ENCODE data around the gene UBR1.

The UBR1 gene

GRCh38 chr15:43107751-43108150 is 1.9 kb upstream of the UBR1 start:
- DNase-seq (ENCODE audit: low spot score), result no peak

DNA sequence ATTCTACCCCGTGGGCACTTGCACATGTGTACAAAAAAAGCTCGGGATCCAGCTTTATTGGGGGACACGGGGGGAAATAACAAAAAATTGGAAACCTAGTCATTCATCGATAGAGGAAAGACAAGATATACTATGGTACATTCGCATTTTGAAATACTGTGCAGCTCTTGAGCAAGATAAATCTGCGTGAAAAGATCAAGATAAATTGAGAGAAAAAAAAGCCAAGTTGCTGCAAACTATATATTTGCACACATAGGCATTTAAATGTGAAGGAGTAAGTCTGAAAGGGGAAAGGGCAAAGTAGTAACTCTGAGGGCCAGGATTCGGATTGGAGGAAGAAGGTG is 620 bp upstream of the UBR1 start:
- DNase-seq (ENCODE audit: low spot score), result no peak

DNA sequence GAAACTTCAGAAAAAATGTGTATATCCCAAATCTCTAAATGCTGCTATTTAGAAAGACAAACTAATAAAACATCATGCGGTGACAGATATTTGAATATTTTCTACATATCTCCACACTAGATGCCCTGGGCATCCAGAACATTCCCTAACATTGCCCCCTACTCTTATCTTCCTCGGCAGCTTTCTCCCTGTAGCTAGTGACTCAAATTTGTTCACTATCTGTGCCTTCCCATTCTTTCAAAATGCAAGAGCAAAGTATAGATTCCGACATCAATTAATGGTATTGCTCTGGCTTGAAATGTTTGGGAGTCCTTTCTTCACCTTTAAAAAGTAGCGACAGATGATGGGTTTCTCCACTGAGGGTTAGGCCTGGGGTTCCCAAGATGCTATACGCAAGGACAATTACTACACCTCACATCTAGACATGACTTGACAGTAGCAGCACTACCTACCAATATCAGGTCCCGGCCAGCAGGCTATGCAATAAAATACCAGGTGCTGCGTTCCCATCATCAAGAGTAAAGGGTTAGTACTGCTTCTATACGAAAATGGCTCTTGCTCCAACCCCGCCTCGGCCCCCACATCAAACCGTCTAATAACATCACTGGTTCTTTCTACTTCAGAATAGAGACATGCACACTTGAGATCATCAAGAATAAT is 631 bp downstream of the UBR1 start:
- DNase-seq (ENCODE audit: low spot score), result no peak

DNA sequence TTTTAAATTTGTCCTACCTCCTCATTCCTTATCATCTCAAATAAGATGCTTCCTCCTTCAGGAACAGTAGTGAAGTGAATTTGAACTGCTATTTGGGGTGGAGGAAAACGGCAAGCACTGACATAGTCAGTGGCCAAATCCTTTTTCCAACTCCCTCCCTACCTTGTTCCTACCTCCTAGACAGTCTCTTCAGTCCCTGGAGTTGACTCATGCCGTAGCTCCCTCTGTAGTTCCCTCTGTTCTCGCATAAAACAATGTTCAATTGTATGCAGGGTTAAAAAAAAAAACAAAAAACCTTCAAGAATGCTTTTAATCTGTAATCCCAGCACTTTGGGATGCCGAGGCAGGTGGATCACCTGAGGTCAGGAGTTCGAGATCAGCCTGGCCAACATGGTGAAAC is 1.4 kb downstream of the UBR1 start:
- no peak for DNase-seq (ENCODE audit: low spot score)

GRCh38 chr15:43103907-43104306 is 1.9 kb downstream of the UBR1 start:
- no peak for DNase-seq (ENCODE audit: low spot score)

- no peak for DNase-seq (ENCODE audit: low spot score)
Measured at GRCh38 chr15:43102187-43102586, 3.7 kb downstream of the UBR1 start.

- no peak for DNase-seq (ENCODE audit: low spot score)
Measured at GRCh38 chr15:43100971-43101370, 4.9 kb downstream of the UBR1 start.

DNA sequence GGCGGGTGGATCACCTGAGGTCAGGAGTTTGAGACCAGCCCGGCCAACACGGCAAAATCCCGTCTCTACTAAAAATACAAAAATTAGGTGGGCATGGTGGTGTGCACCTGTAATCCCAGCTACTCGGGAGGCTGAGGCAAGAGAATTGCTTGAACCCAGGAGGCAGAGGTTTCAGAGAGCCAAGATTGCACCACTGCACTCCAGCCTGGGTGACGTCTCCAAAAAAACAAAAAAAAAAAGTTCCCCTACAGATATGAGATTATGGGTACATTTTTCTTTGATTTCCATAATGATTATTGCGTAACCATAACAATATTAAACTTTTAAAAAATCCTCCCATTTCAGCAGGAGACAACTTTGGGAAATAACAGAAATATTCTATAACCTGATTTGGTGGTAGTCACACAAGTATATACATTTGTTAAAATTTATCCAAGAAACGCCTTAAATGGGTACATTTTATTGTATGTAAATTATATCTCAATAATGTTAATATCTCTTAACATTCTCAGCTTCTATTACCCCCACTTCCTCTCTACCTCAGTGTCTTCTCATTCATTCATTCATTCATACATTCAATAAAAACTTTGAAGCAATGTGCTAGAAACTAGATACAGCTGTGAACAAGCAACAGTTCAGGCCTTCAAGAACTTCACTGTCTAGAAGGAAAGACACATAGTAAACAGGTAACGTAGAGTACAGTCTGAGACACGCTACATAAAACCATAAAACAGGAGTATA is 6.6 kb downstream of the UBR1 start:
- no peak for DNase-seq (ENCODE audit: low spot score)

DNA sequence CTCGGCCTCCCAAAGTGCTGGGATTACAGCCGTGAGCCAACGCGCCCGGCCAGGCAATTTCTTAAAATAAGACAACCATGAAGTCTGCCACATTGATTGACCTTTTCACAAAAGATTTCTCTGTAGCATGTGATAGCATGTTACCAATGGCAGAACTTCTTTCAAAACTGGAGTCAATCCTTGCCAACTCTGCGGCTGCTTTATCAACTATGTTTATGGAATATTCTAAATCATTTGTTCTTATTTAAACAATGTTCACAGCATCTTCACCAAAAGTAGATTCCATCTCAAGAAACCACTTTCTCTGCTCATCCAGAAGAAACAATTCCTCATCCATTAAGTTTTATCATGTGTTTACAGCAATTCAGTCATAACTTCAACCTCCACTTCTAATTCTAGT is 9.4 kb downstream of the UBR1 start:
- no peak for DNase-seq (ENCODE audit: low spot score)

DNA sequence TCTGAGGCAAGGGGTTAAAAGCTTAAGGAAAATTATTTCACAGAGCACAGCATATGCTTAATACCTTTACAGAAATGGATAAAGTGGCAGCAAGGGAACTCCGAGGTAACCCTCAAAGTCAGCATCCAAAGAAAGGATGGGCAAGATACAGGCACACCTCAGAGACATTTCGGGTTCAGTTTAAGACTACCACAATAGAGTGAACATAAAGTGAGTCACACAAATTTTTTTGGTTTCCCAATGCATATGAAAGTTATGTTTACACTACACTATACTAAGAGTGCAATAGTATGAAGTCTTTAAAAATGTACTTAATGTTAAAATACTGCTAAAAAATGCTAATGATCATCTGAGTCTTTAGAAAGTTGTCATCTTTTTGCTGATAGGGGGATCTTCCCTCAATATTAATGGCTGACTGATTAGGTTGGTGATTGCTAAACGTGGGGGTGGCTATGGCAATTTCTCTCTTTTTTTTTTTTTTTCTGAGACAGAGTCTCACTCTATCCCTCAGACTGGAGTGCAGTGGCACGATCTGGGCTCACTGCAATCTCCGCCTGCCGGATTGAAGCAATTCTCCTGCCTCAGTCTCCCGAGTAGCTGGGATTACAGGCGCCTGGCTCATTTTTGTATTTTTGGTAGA is 10.0 kb downstream of the UBR1 start:
- DNase-seq (ENCODE audit: low spot score), result no peak

- no peak for DNase-seq (ENCODE audit: low spot score)
Measured at GRCh38 chr15:43095243-43095642, 10.6 kb downstream of the UBR1 start.

- DNase-seq (ENCODE audit: low spot score), result no peak
Measured at GRCh38 chr15:43094416-43095030, 11.3 kb downstream of the UBR1 start.

DNA sequence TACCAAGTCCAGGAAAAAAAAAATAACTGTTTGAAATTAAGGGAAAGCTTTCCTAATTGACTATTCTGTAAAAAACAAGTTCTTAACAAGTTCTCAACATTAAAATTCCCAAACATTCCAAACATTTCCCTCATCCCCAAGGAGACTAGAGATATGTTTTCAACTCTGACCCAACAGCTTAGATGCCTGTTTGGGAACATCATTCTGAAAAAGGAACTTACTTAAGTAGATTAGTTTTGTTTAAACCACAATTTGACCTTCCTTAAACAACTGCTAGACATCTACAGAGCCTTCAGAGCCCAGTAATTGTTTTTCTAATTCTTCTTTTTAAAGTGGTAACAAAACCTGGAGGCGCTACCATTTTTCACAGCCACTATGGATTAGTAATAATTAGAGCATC is 12.8 kb downstream of the UBR1 start:
- DNase-seq (ENCODE audit: low spot score), result no peak

DNA sequence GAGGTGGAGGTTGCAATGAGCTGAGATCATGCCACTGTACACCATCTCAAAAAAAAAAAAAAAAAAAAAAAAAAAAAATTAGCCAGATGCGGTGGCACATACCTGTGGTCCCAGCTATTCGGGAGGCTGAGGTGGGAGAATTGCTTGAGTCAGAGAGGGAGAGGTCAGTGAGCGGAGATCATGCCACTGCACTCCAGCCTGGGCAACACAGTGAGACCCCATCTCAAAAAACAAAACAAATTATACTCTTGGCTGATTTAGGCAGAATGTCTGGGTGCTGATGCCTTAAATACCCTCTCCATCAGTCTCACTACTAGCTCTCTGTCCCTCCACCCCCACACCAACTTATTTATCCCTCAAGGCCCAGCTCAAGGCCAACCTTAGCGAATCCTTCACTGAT is 14.0 kb downstream of the UBR1 start:
- DNase-seq (ENCODE audit: low spot score), result no peak

GRCh38 chr15:43086551-43086950 is 19.3 kb downstream of the UBR1 start:
- no peak for DNase-seq (ENCODE audit: low spot score)

GRCh38 chr15:43085921-43086320 is 19.9 kb downstream of the UBR1 start:
- DNase-seq (ENCODE audit: low spot score), result no peak

GRCh38 chr15:43082509-43082908 is 23.3 kb downstream of the UBR1 start:
- no peak for DNase-seq (ENCODE audit: low spot score)

DNA sequence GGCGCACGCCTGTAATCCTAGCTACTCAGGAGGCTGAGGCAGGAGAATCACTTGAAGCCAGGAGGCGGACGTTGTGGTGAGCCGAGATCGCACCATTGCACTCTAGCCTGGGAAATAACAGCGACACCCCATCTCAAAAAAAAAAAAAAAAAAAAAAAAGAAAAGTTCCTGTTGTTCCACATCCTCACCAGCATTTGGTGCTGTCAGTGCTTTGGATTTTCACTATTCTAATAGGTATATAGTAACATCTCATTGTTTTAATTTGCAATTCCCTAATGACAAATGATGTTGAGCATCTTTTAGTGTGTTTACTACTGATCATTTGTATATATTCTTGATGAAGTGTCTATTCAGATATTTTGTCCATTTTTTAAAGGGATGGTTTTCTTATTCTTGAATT is 24.6 kb downstream of the UBR1 start:
- DNase-seq (ENCODE audit: low spot score), result no peak

DNA sequence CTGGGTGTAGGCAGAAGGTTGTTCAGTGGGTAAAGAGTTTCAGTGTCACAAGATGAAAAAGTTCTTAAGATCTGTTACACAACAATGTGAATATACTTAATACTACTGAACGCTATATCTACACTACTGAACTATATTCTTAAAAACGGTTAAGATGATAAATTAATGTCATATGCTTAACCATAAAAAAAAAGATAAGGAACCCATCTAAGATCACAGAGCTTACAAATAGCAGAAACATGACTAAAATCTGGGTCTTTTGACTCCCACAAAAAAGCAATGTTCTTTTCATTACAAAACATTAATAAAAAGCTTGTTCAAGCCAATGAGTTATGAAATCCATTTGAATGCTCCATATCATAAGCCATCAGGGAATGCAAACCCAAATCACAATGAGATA is 34.4 kb downstream of the UBR1 start:
- no peak for DNase-seq (ENCODE audit: low spot score)

GRCh38 chr15:43070893-43071292 is 34.9 kb downstream of the UBR1 start:
- DNase-seq (ENCODE audit: low spot score), result no peak

DNA sequence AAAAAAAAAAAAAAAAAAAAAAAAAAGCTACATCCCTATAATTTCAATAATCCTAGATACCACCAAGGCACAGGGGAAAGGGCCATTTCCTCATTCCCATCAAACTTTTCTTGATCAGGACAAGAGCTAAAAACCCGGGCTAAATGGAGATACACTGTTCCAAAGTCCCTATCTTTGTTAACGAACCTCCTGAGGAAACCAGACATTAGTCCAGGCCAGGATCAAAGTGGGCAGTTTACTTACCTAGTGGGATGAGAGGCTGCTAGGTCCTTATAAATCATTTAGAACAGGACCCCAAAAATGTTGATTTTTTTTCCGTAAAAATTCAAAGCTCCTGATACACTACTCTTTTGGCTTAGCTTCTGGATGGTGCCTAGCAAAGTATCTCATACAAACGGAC is 35.6 kb downstream of the UBR1 start:
- DNase-seq (ENCODE audit: low spot score), result no peak

DNA sequence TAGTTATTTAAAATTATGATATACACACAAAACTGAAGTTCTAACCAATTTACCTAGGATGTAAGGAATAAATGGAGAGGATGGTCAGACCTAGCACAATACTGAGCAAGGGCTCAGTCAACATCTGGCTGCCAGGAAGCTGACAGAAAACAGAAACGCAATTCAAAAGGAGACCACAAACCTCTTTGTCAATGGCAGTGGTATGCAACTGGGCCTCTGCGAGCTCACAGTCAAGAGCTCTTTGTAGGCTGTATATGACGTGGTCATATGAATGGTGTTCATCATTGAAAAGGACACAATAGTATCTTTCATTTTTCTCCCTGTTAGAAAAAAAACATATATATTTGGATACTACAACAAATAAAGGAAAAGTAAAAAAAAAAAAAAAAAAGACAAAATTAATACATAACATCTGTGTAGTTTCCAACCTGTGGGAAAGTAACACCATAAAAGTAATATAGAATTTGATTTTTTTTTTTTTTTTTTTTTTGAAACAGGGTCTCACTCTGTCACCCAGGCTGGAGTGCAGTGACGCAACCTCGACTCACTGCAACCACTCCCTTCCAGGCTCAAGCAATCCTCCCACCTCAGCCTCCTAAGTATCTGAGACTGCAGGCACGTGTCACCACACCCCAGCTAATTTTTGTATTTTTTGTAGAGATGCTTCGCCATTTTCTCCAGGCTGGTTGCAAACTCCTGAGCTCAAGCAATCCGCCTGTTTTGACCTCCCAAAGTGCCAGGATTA is 37.9 kb downstream of the UBR1 start:
- DNase-seq (ENCODE audit: low spot score), result no peak

GRCh38 chr15:43056696-43057095 is 49.1 kb downstream of the UBR1 start:
- DNase-seq (ENCODE audit: low spot score), result no peak

Measured in HuH-7 (cell line).